Hematopoietic multipotent progenitor cell treated with erythropoietin and hydrocortisone succinate and interleukin-3 and kit ligand, for 17 days (in vitro differentiated cells): ENCODE measurements around the gene DPH1.
"Not testable (repeated sequence)": the region's sequence is repeated elsewhere in the genome, so short reads cannot be mapped to it uniquely, and the experiment has no call there.

Experiments used
- DNase-seq: peaks from one replicate; pipeline ENCODE4 v3.0.0-alpha.2; 2015; ENCODE audit warnings: low spot score

The DPH1 gene

GRCh38 chr17:2029911-2030778 is at the start of gene DPH1:
Gene DPH1 (plus strand): TSS chr17:2030153. CDS start chr17:2030170, 17 bp downstream.
- DNase-seq, result peak; percentile 92

GRCh38 chr17:1980665-1981250 is 49.2 kb upstream of the DPH1 start:
- DNase-seq, result no peak

GRCh38 chr17:1982793-1983366 is 47.1 kb upstream of the DPH1 start:
- DNase-seq, result not testable (repeated sequence)

GRCh38 chr17:1985093-1985492 is 44.9 kb upstream of the DPH1 start:
- no peak for DNase-seq

- no peak for DNase-seq
Measured at GRCh38 chr17:1985686-1986085, 44.3 kb upstream of the DPH1 start.

- no peak for DNase-seq
Measured at GRCh38 chr17:1986783-1987451, 43.0 kb upstream of the DPH1 start.

GRCh38 chr17:1989135-1989534 is 40.8 kb upstream of the DPH1 start:
- no peak for DNase-seq

GRCh38 chr17:1992541-1992940 is 37.4 kb upstream of the DPH1 start:
- no peak for DNase-seq

- no peak for DNase-seq
Measured at GRCh38 chr17:1994707-1995106, 35.2 kb upstream of the DPH1 start.

GRCh38 chr17:1995321-1995892 is 34.5 kb upstream of the DPH1 start:
- DNase-seq, result no peak

GRCh38 chr17:1995907-1996799 is 33.8 kb upstream of the DPH1 start:
- no peak for DNase-seq

GRCh38 chr17:1996800-1997288 is 33.1 kb upstream of the DPH1 start:
- DNase-seq, result no peak

- DNase-seq, result no peak
Measured at GRCh38 chr17:1997289-1997926, 32.5 kb upstream of the DPH1 start.

GRCh38 chr17:1997927-1998742 is 31.8 kb upstream of the DPH1 start:
- DNase-seq, result no peak

GRCh38 chr17:1999557-2000251 is 30.2 kb upstream of the DPH1 start:
- DNase-seq, result no peak

- no peak for DNase-seq
Measured at GRCh38 chr17:2002767-2003329, 27.1 kb upstream of the DPH1 start.

GRCh38 chr17:2003525-2003924 is 26.4 kb upstream of the DPH1 start:
- no peak for DNase-seq

GRCh38 chr17:2004435-2004952 is 25.5 kb upstream of the DPH1 start:
- DNase-seq, result no peak
